ENCODE data around the gene SLC39A9.

DNA sequence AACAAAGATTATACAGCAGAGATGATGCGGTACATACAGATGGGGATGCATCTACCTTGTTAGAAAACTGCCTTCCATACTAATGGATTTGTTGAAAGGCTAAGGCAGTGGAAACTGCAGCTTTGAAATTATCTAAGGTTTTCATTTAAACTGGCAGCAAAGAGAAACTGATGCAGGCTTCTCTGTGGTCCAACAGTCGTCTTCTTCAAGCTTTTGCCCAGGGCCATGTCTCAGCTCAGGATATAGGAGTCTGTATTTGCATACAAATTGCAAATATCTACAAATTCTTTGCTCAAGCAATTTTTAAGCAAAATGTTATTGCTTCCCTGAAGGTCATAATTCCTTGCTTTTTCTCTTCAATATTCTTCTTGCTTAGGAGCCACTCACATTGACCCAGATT, 34.1 kb upstream of the SLC39A9 start:
- TF ChIP-seq EZH2 (IDR thresholded peaks at IDR 0.05) (no peak), EZH2phosphoT487 (IDR thresholded peaks at IDR 0.05) (no peak)
- TF ChIP-seq, protein P1, sequence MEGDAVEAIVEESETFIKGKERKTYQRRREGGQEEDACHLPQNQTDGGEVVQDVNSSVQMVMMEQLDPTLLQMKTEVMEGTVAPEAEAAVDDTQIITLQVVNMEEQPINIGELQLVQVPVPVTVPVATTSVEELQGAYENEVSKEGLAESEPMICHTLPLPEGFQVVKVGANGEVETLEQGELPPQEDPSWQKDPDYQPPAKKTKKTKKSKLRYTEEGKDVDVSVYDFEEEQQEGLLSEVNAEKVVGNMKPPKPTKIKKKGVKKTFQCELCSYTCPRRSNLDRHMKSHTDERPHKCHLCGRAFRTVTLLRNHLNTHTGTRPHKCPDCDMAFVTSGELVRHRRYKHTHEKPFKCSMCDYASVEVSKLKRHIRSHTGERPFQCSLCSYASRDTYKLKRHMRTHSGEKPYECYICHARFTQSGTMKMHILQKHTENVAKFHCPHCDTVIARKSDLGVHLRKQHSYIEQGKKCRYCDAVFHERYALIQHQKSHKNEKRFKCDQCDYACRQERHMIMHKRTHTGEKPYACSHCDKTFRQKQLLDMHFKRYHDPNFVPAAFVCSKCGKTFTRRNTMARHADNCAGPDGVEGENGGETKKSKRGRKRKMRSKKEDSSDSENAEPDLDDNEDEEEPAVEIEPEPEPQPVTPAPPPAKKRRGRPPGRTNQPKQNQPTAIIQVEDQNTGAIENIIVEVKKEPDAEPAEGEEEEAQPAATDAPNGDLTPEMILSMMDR (IDR thresholded peaks at IDR 0.05) = no peak

Measured in neural progenitor cell (in vitro differentiated cells).